Measurements from ENCODE around the gene GSS. TPM values are rescaled to one million over a fixed set of nuclear protein-coding genes. Genes with fewer than 3 reads are reported as not detected.

GSS gene
- total and polyA plus RNA-seq, 2 of the 8 experiments (the other 6 are each of a cell fraction or from before 2014, with no cell fraction given), result 34.6 to 43.2 TPM

GRCh38 chr20:34956751-34957472 is 1.3 kb upstream of the GSS start:
- peak overlapping the region; percentile 8 for H4K91ac ChIP-seq (replicated peaks; ENCODE audit: insufficient read length, low read length)
- H3K4me3 ChIP-seq (ENCODE audit: extremely low read depth in 1 of 4, insufficient read depth in 2 of 4, low read depth in 3 of 4, low read length in 4 of 4), result no peak overlapping the region
- no peak overlapping the region for H4K8ac ChIP-seq (ENCODE audit: extremely low read depth, insufficient read depth, low read length)
- H2AFZ ChIP-seq (ENCODE audit: low read length), result 0 out of 2 replicates have a peak overlapping the region, but pooled peaks have one; percentile 24
- POLR2A ChIA-PET (ENCODE audit: partially characterized antibody), result interaction anchor here (0.9 to 2.5 kb wide), 8 partner anchors 11 to 109 kb away, joined by 3 to 8 read pairs (median 4); no protein-coding TSS in a partner anchor
- H3K27me3 ChIP-seq (replicated peaks in 1 of 4; ENCODE audit: control insufficient read depth in 3 of 4, extremely low read depth in 1 of 4, insufficient read depth in 3 of 4, low read length in 3 of 4), result peaks cover 0 to 5% (median 1%) of the 10 kb centered on the region in 4 experiments; a peak in 3 of 7 replicates
- peaks cover 0 to 12% (median under 1%) of the 10 kb centered on the region in 4 experiments; a peak in 4 of 7 replicates for H3K4me1 ChIP-seq (replicated peaks in 1 of 4; ENCODE audit: control insufficient read depth in 3 of 4, insufficient read depth in 4 of 4, low read length in 3 of 4)
- H3K27ac ChIP-seq (ENCODE audit: low read depth, low read length), result no peak overlapping the region
- CTCF ChIA-PET (ENCODE audit: partially characterized antibody), result interaction anchor here (0.6 to 3.3 kb wide), 9 partner anchors 10 to 82 kb away, joined by 3 to 48 read pairs (median 6); partner anchors contain the start of genes ACSS2 and GGT7
- H2BK120ac ChIP-seq (replicated peaks; ENCODE audit: low read depth, low read length), result no peak overlapping the region
- H2AK5ac ChIP-seq (ENCODE audit: low read depth, low read length), result no peak overlapping the region
- DNase-seq (ENCODE audit: low read depth in 1 of 2, low spot score in 2 of 2) (no peak), FAIRE-seq (no peak)
- no peaks in the 10 kb centered on the region for H3K36me3 ChIP-seq (ENCODE audit: control insufficient read depth in 2 of 4, insufficient read depth in 4 of 4, low read length in 3 of 4)
- H2BK5ac ChIP-seq (ENCODE audit: low read depth, low read length), result no peak overlapping the region
- H3K4ac ChIP-seq (replicated peaks; ENCODE audit: insufficient read length, low read depth, low read length), result no peak overlapping the region
- H2BK12ac ChIP-seq (ENCODE audit: low read depth, low read length), result peak overlapping the region; percentile 90; the same call in 1 of the 2 replicates
- H3K56ac ChIP-seq (replicated peaks; ENCODE audit: insufficient read length, low read depth, low read length), result no peak overlapping the region
- H3K23ac ChIP-seq (ENCODE audit: insufficient read length), result no peak overlapping the region
- 89% methylated on average over 21 of the region's 21 CpGs; no CpG with 5 or more reads in 1 of the 2 experiments for WGBS, 2 experiments (ENCODE audit: extremely low coverage in 1 of 2, insufficient coverage in 1 of 2, insufficient read length in 1 of 2, insufficient replicate concordance in 2 of 2, low coverage in 1 of 2, low lambda C conversion rate in 2 of 2, missing lambda C conversion rate in 1 of 2)
- H3K4me2 ChIP-seq (ENCODE audit: insufficient read depth in 1 of 2, low read depth in 2 of 2, low read length in 2 of 2), result peak overlapping the region; percentile 77 to 78; a peak in 2 of 4 replicates
- peaks cover 4% of the 10 kb centered on the region; the same call in 1 of the 2 replicates for H3K23me2 ChIP-seq (ENCODE audit: low read depth, low read length)
- no peaks in the 10 kb centered on the region for H3K79me2 ChIP-seq (ENCODE audit: control insufficient read depth in 1 of 2, insufficient read depth in 2 of 2, low read length in 2 of 2)
- no peaks in the 10 kb centered on the region for H4K20me1 ChIP-seq (replicated peaks in 1 of 2; ENCODE audit: control insufficient read depth in 1 of 2, insufficient read depth in 2 of 2, low read length in 2 of 2)
- no peak overlapping the region; the same call in 1 of the 2 replicates for H3K18ac ChIP-seq (ENCODE audit: extremely low read depth, low read length)
- H2BK20ac ChIP-seq (ENCODE audit: low read length), result no peak overlapping the region
- H4K5ac ChIP-seq (ENCODE audit: insufficient read length, low read depth, low read length), result no peak overlapping the region
- no peaks in the 10 kb centered on the region for H3K79me1 ChIP-seq (ENCODE audit: low read depth, low read length)
- no peaks in the 10 kb centered on the region for H3K9me3 ChIP-seq (ENCODE audit: insufficient read depth in 2 of 2, low read depth in 1 of 2, low read length in 1 of 2)
- H3K14ac ChIP-seq (ENCODE audit: insufficient read length), result no peak overlapping the region
- no peak overlapping the region for H3K9ac ChIP-seq (replicated peaks in 1 of 4; ENCODE audit: extremely low read depth in 1 of 4, low read depth in 3 of 4, low read length in 3 of 4)
- H2BK15ac ChIP-seq (ENCODE audit: low read length), result peak overlapping the region; percentile 72; the same call in 1 of the 2 replicates
- no peak for TF ChIP-seq ASH2L (IDR thresholded peaks at IDR 0.05; ENCODE audit: low read length)
- no peak for TF ChIP-seq CBX8 (IDR thresholded peaks at IDR 0.05; ENCODE audit: borderline replicate concordance, low read depth, low read length)
- TF ChIP-seq TEAD4 (IDR thresholded peaks at IDR 0.05; ENCODE audit: low read depth, low read length), result no peak
- no peak for TF ChIP-seq GTF2F1 (IDR thresholded peaks at IDR 0.05; ENCODE audit: borderline replicate concordance, low read depth, low read length)
- TF ChIP-seq GABPA (IDR thresholded peaks at IDR 0.05; ENCODE audit: borderline replicate concordance, insufficient read depth, low read length), result no peak
- TF ChIP-seq EP300 (IDR thresholded peaks at IDR 0.05; ENCODE audit: borderline replicate concordance in 1 of 2, low read depth in 2 of 2, low read length in 2 of 2), result no peak
- no peak for TF ChIP-seq HDAC2 (IDR thresholded peaks at IDR 0.05; ENCODE audit: borderline replicate concordance in 1 of 2, low read depth in 2 of 2, low read length in 2 of 2)
- no peak for TF ChIP-seq MAX (IDR thresholded peaks at IDR 0.05)
- TF ChIP-seq RXRA (IDR thresholded peaks at IDR 0.05; ENCODE audit: insufficient read depth, low read depth, low read length), result no peak
- no peak for TF ChIP-seq SP1 (IDR thresholded peaks at IDR 0.05; ENCODE audit: low read depth, low read length)

Measured in H1 (cell line).